ES-I3 (cell line): ENCODE measurements around the gene ENOX1.
A peak's percentile ranks its signal among the peaks of the same experiment; 100 is the strongest.
"Not testable (repeated sequence)": the region's sequence is repeated elsewhere in the genome, so short reads cannot be mapped to it uniquely, and the experiment has no call there.

Experiments used
- H3K36me3 ChIP-seq: 2 replicates; pipeline ENCODE4 v1.6.1; 2013; ENCODE audit warnings: mild to moderate bottlenecking, low read length, control low read depth, moderate library complexity; ENCODE audit not compliant: insufficient read depth
- H3K4me1 ChIP-seq: 2 replicates; pipeline ENCODE4 v1.6.1; 2013; ENCODE audit warnings: mild to moderate bottlenecking, control low read depth, low read length; ENCODE audit not compliant: insufficient read depth
- H3K9ac ChIP-seq: 2 replicates; pipeline ENCODE4 v1.6.1; 2013; ENCODE audit warnings: low read depth, mild to moderate bottlenecking, low read length, moderate library complexity
- H3K9me3 ChIP-seq: 2 replicates; pipeline ENCODE4 v1.6.1; 2013; ENCODE audit warnings: mild to moderate bottlenecking, low read length, moderate library complexity; ENCODE audit not compliant: control insufficient read depth, insufficient read depth

ENOX1 gene

DNA sequence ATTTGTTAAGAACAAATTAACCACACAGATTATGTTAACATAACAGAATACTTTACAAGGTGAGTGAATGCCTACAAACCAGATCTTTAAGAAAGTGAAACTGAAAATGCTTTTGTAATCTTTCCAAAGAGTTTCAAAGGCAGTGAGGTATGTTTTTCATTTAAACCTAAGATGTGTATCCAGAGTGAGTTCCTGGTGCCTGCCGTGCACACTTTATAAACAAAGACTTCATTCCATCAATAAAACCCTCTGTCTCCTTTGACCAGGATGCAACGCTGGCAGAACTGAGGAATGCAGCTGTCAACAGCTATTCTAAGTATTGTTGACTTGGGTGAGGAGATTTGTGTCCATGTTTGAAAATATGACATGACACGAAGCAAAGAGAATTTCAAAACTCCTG is 418.8 kb downstream of the ENOX1 start:
- Histone ChIP-seq H3K4me1 (no peaks in the 10 kb centered on the region; the same call in 1 of the 2 replicates), H3K9me3 (no peaks in the 10 kb centered on the region), H3K9ac (no peak overlapping the region), H3K36me3 (no peaks in the 10 kb centered on the region)

DNA sequence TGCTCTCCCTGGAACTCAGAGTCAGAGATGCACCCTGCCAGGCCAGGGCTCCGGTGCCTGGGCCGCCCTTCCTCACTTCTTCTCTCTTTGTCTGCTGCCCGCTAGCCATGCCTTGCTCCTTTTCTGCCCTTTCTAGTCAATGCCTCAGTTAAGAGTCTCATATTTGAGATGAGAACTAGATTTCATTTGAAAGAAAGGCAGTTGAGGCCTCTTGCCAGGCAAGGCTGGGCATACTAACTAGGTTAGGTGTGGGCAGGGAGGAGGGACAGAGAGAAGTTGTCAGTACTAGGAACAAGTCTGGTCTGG is 421.8 kb downstream of the ENOX1 start:
- H3K9me3 ChIP-seq, result no peaks in the 10 kb centered on the region
- no peaks in the 10 kb centered on the region for H3K36me3 ChIP-seq
- H3K9ac ChIP-seq, result no peak overlapping the region
- peaks cover 6% of the 10 kb centered on the region for H3K4me1 ChIP-seq

DNA sequence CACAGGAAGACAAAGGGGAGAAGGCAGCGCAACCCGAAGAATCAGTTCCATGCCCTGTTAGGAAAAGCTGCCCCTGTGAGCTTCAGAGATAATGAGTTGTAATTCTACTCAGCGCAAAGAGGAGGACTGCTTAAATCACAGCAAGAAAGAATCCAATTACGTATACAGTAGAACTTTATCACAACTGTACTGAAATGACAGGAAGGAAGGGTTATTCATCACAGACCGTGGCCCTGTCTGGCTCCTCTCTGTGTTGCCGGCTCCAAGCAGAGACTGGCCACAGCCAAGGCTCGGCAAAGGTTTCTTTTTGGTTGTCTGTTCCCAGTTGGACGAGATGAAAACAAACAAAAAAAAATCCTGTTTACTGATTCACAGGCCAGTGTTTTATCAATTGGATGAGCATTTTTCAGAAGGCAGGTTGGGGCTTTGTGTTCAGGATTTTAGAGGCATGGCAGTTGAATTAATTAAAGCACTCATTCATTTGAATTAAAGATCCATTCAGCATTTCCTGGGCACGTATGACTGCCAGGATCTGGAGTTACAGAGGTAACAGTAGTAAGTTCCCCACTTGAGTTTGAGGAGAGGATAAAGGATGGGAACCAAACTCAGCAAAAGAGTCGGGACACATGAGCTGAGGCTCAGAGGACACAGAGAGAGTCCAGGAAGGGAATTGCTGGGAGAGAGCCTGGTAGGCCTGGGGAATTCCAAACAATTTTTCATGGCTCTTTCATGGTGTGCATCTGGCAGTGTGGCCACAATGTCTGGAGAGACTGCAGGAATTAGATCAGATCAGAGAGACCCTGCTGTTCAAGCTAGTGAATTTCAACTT is 422.3 kb downstream of the ENOX1 start:
- Histone ChIP-seq H3K4me1 (peaks cover 6% of the 10 kb centered on the region), H3K9ac (no peak overlapping the region), H3K36me3 (no peaks in the 10 kb centered on the region), H3K9me3 (no peaks in the 10 kb centered on the region)

DNA sequence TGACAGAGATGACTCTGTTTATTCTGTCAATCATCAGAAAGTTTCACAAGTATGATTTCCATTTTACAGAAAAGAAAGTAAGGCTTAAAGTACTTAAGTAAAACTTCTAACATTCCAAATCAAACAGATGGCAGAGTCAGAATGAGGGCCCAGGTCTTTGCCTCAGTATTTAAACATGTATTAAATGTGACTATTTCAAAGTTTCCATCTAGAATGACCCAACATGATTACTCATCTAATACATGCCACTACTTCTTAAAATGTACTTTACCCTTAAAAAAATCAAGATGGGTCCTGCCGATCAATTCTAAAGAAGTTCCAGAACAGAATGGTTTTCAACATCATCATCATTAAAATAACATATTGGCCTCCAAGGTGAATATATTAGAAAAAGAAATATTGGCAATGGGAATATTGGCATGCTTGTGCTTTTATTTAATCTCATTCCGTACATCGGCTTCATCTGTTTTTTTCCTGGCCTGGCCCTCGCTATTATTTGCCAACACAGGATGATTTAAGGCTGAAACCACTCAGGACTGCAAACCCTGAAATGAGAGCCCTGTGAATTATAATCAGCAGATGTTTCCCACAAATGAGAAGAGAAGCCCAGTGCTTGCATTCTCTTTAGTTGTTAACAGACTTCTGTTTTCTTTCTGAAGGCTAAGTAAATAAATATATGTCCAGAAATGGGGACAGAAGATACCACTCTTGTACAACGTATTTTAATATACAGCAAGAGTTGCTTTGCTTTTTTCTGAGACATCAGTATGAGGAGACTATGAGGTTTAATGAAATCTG is 423.4 kb downstream of the ENOX1 start:
- H3K36me3 ChIP-seq, result no peaks in the 10 kb centered on the region
- no peak overlapping the region for H3K9ac ChIP-seq
- H3K9me3 ChIP-seq, result no peaks in the 10 kb centered on the region
- H3K4me1 ChIP-seq, result peaks cover 17% of the 10 kb centered on the region

DNA sequence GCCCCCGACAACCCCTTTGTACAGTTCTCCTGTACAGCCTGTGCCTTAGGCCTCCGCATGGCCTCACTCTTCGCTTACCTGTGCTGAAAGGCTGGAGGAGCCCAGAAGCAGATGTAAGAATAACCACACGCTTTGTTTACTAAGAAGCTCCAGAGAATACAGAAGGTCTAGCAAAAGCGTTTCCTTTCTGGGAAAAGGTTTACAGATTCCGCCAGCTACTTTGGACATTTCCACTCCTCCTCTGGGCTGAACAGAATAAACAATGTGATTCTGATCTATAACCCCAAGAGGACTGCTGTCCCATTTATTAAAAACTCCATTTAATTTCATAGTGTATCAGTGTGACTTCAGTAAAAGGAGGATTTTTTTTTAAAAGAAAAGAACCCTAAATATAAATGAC is 424.2 kb downstream of the ENOX1 start:
- H3K9me3 ChIP-seq, result no peaks in the 10 kb centered on the region
- H3K4me1 ChIP-seq, result peaks cover 22% of the 10 kb centered on the region
- H3K36me3 ChIP-seq, result no peaks in the 10 kb centered on the region
- no peak overlapping the region for H3K9ac ChIP-seq

DNA sequence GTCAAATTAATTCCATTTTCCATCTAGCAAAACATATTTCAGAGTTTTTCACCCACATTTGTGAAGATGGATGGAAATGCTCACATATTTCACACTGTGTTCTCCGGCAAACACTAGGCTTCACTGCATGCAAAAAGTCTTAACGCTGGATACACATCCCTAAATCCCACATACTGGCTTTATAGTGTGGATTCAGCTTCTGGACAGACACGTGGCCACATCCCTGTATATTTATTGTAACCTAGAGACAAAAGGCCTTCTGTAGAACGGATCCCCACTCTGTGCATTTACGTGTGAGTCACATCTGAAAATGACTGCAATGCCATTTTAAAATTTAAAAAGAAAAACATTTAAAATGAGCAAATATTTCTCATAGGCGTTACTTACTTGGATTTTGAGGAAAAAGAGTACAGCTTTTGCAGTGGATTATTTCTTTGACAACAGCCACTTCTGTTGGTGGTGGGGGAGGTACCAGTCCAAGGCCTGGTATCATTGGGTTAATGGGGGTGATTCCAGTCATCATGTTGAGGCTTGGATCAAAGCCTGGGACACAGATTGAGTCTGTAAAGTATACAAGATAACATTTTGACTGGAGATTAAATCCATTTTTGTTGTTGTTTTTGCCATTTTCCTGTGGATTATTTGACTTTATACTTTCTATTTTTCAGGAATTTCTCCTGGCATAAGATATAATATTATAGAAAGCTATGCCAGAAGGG is 425.7 kb downstream of the ENOX1 start:
- Histone ChIP-seq H3K4me1 (peaks cover 22% of the 10 kb centered on the region), H3K36me3 (no peaks in the 10 kb centered on the region), H3K9ac (no peak overlapping the region), H3K9me3 (no peaks in the 10 kb centered on the region)

DNA sequence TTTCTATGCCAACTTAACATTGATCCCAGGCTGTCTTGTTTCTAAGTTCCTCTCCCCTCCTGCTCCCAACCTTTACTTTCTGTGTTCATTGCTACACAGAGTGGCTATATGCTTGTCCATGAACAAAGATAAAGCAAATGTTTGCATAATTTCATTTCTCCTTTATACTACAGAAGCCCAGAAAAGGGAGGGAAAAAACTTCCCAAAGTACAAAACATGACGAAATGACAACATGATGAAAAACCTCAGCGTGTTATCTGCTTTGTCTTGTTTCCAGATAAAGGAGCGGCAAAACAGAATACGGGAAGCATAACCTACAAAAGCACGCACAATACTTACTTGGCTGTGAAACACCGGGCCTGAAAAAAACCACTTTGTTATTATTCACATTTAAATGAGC is 426.6 kb downstream of the ENOX1 start:
- Histone ChIP-seq H3K36me3 (no peaks in the 10 kb centered on the region), H3K4me1 (peaks cover 22% of the 10 kb centered on the region), H3K9ac (no peak overlapping the region), H3K9me3 (no peaks in the 10 kb centered on the region)

DNA sequence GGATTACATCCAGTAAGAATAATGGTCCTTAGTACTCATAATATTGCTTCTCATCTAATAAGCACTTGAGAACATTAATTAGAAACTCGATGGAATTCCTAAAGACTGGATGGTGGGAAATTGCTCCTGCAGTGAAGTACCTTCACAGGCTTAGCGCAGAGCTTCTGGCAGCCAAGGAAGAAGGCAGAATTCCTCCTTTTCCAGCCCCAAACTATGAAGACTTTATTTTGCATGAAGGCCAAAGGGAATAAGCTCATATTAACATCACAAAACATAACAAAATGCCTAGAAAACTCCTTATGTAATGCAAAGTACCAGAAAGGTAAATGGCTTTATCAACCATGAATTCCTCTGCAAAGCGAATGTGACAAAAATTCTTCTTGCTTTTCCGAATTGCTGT is 427.2 kb downstream of the ENOX1 start:
- H3K9me3 ChIP-seq, result no peaks in the 10 kb centered on the region
- H3K9ac ChIP-seq, result peak overlapping the region; percentile 3; the same call in 1 of the 2 replicates
- H3K36me3 ChIP-seq, result no peaks in the 10 kb centered on the region
- H3K4me1 ChIP-seq, result peaks cover 22% of the 10 kb centered on the region

DNA sequence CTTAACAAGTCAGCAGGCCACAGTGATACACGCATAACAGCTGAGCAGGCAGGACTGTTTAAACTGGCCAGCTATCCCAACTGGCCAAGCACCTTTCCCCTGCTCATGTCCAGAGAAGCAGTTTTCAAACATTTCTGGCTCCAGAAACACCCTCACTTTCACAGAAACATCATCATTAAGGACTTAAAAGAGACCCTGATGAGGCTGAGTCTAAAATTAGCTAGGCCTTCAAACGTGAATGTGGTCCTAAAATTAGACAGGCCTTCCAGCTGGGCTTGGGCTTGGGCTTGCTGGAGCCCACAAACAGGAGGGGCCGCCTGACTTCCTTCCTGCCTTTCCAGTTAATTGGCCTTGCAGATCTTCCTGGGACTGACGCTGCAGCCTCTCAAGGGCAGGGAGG is 429.2 kb downstream of the ENOX1 start:
- no peak overlapping the region for H3K9ac ChIP-seq

DNA sequence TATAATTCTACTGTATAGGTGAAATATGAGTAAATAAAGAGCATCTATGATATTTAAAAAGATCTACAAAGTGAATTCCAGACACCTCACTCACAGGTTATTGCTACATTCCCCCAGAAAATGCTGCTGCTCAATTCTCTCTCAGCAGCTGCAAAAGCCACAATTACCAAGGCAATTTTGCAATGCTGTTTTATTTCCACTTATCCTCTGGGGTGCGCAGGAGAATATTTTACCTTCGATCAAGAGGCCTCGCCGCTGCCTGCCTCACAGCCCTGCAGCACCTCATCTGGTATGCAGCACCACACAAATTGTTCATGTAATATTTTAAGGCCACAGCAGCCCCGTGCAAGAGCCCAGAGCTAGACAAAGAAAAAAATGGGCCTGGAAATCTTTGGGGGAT is 430.2 kb downstream of the ENOX1 start:
- Histone ChIP-seq H3K4me1 (peaks cover 22% of the 10 kb centered on the region), H3K9ac (no peak overlapping the region), H3K9me3 (no peaks in the 10 kb centered on the region), H3K36me3 (no peaks in the 10 kb centered on the region)

More for the DNA sequence above, 429.2 kb downstream of the ENOX1 start:
- H3K36me3 ChIP-seq, result no peaks in the 10 kb centered on the region
- peaks cover 22% of the 10 kb centered on the region for H3K4me1 ChIP-seq
- H3K9me3 ChIP-seq, result no peaks in the 10 kb centered on the region

DNA sequence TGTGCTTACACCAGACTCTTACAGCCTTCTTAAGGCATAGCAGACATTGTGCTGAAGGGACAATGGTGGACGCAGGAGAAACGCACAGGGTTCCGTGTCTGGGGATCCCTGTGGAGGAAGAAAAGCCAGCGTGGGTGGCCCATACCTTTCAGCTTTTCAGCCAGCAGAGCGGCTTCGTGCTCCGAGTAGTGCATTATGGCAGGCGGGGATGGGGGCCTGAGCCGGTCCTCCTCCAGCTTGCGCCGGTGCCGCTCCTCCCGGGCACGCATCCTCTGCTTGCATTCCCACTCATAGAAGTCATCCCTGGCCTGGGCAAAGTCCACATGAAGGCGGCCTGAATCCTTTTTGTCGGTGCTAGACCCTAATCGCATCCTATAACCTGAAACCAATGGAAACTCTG is 431.0 kb downstream of the ENOX1 start:
- H3K9ac ChIP-seq, result no peak overlapping the region
- peaks cover 19% of the 10 kb centered on the region for H3K4me1 ChIP-seq
- no peaks in the 10 kb centered on the region for H3K9me3 ChIP-seq
- no peaks in the 10 kb centered on the region for H3K36me3 ChIP-seq

DNA sequence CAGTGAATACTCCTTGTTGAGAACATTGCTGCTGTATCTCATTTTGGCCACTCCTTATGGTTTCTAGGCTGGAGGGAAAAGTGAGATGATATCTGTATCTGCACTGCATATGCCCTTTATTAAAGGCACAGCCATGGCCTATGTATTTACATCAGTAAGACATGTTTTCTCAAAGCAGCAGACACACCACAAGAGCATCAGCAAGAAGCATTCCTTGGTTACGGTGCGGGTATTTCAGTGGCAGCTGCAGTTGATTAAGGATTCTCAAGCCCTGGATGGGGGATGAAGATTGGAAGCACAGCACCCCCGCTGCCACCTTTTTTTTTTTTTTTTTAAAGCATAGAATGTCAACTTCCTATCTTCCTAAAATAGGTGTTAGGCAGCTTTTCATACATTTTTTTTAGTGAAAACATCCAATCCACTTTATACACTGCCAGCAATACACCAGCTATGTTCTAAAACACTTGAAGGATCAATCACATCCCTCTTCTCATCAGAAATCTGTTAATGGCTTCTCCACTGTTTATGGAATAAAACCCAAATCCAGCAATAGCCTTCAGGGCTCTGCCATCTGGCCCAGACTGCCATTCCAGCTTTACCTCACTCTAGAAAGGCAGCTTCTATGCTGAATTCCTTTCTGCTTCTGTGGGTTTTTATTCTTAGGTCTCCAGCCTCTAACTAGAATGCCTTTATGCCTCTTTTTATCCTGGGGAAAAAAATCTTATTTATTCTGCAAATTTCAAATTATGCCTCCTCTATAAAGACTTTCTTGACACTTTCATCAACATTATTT is 432.4 kb downstream of the ENOX1 start:
- Histone ChIP-seq H3K9ac (no peak overlapping the region), H3K36me3 (no peaks in the 10 kb centered on the region), H3K9me3 (no peaks in the 10 kb centered on the region), H3K4me1 (peaks cover 15% of the 10 kb centered on the region)

DNA sequence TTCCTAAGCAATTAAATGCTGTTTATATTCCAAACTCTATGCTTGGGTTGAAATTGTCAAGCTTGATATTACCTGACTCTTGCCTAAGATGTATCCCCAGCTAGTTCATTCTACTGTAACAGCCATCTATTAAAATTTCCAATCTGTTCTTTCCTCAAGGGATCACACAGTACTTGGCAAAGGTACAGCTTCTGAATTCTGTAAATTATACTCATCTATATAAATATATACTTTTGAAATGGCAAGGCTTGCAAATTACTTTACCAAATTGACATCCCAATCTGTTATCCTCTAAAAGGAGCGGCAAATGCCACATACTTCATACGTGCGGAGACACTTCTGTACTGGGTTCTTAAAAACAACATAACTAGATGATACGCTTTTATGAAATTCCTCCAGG is 433.1 kb downstream of the ENOX1 start:
- H3K4me1 ChIP-seq, result peaks cover 8% of the 10 kb centered on the region

DNA sequence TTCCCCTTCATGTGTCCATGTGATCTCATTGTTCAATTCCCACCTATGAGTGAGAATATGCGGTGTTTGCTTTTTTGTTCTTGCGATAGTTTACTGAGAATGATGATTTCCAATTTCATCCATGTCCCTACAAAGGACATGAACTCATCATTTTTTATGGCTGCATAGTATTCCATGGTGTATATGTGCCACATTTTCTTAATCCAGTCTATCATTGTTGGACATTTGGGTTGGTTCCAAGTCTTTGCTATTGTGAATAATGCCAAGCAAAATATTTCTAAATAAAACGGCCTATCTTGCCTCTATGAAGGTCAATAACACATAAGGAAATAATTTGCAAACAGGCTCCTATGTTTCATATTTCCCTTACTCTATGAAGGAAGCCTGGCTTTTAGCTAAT is 435.2 kb downstream of the ENOX1 start:
- not testable (repeated sequence) for H3K4me1 ChIP-seq, H3K9me3 ChIP-seq, H3K36me3 ChIP-seq, H3K9ac ChIP-seq

More for the DNA sequence above, 433.1 kb downstream of the ENOX1 start:
- H3K9me3 ChIP-seq, result no peaks in the 10 kb centered on the region
- no peaks in the 10 kb centered on the region for H3K36me3 ChIP-seq
- no peak overlapping the region for H3K9ac ChIP-seq
